Right lobe of liver (tissue), 6 donors: ENCODE measurements around the gene FBP1. TPM values are rescaled to one million over a fixed set of nuclear protein-coding genes. Genes with fewer than 3 reads are reported as not detected.

Experiments
- ATAC-seq, 4 donors: fragments of 200-7000 bp; cut with Tn5 transposase; one replicate each; pipeline ENCODE4 v1.9.1; 2020; ENCODE audit warnings: mild to moderate bottlenecking in 4 of 4, moderate library complexity in 4 of 4
- DNase-seq, 3 donors: peaks; one replicate each; pipeline ENCODE4 v3.0.0-alpha.2; 2020
- H3K27ac ChIP-seq, 3 donors: fragments of 200-600 bp; one replicate each; pipeline ENCODE4 v1.8.0; 2022
- H3K27me3 ChIP-seq, 2 donors: fragments of 200-600 bp; one replicate each; pipeline ENCODE4 v1.8.0; 2022
- H3K36me3 ChIP-seq, 4 donors: fragments of 200-600 bp; sonication (generic) in 1 of 4; one replicate each; pipeline versions ENCODE4 v1.5.1 to v1.8.0; 2017 to 2022; ENCODE audit warnings: control low read depth in 1 of 4
- H3K4me1 ChIP-seq, 4 donors: fragments of 200-600 bp; sonication (generic) in 1 of 4; one replicate each; pipeline versions ENCODE4 v1.5.1 to v1.8.0; 2017 to 2022; ENCODE audit warnings: control low read depth in 1 of 4
- H3K4me3 ChIP-seq, 3 donors: fragments of 200-600 bp; one replicate each; pipeline ENCODE4 v1.8.0; 2022
- H3K9me3 ChIP-seq, 4 donors: fragments of 200-600 bp; sonication (generic) in 1 of 4; one replicate each; pipeline versions ENCODE4 v1.5.1 to v1.8.0; 2017 to 2022; ENCODE audit warnings: control low read depth in 1 of 4
- POLR2A ChIP-seq: fragments of 450-650 bp; IDR thresholded peaks from one replicate; pipeline ENCODE4 v1.6.1; 2017; ENCODE audit warnings: antibody characterized with exemption, mild to moderate bottlenecking
- WGBS: methylation state at CpG from one replicate; pipeline ENCODE4 v1.1.6; 2018; ENCODE audit warnings: low coverage, low lambda C conversion rate; ENCODE audit not compliant: insufficient coverage; ENCODE audit errors: missing lambda C conversion rate; 5-methylcytosine and 5-hydroxymethylcytosine counted together
- intact Hi-C, 2 donors: fragments of 100-400 bp; cut with DNase I; formaldehyde crosslinking; loops; one replicate each; pipeline versions ENCODE4 v1.11.2 to v1.14.1; 2022
- total RNA-seq, 6 experiments: library from RNA; depleted of rRNA in 2 of 6; stranded (reverse); fragments of >200 nt in 2 of 6; fragmentation: NEBNext Ultra II Directional in 3 of 6; extraction: Animal tissue kit (Norgen Biotek cat#: 25700) in 3 of 6; gene quantifications; one replicate each; pipeline versions ENCODE4 v1.1.0 to v1.2.4, GENCODE V29; 2016 to 2023
- TF ChIP-seq, protein P1 (sequence below), 4 donors: fragments of 200-600 bp in 3 of 4; fragments of 450-650 bp in 1 of 4; IDR thresholded peaks; one replicate each; pipeline versions ENCODE4 v1.5.1 to v1.8.0; 2016 to 2022; ENCODE audit warnings: antibody characterized with exemption in 4 of 4, mild to moderate bottlenecking in 2 of 4
- donor health status: DM: no; HTN: yes; CAD: no.
- donor health status: DM: no; HTN: no; CAD: no.
- donor health status: DM: no; HTN: no; CAD: no.
- donor health status: DM: no; HTN: yes; CAD: no.
- donor health status: DM: no; HTN: yes; CAD: no.

FBP1 gene
- total RNA-seq, 6 experiments from 2014 or later, result 180 to 781 (median 384) TPM

DNA sequence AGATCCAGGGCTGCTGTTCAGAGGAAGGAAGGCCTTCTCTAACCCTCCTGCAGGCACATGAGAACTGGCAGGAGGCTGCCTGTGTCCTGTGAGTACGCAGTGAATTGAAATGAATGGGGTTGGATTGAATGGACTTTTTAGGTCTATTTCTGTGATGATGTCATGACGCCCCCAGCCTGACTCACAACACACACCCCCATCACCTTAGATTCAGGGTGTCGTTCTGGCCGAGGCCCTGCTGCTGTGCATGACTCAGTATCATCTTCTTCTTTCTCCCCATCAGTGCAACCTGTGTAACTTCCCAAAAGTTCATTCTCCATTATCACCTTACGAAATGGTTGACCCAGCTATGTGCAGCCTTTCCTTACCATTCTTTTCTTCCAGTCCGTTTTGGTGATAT, 79.1 kb downstream of the FBP1 start:
- intact Hi-C loops, result no loop called here
- Histone ChIP-seq H3K4me1 (no peaks in the 10 kb centered on the region), H3K27ac (no peak overlapping the region), H3K27me3 (no peaks in the 10 kb centered on the region), H3K4me3 (no peak overlapping the region), H3K9me3 (no peaks in the 10 kb centered on the region), H3K36me3 (no peaks in the 10 kb centered on the region)
- TF ChIP-seq, protein P1, sequence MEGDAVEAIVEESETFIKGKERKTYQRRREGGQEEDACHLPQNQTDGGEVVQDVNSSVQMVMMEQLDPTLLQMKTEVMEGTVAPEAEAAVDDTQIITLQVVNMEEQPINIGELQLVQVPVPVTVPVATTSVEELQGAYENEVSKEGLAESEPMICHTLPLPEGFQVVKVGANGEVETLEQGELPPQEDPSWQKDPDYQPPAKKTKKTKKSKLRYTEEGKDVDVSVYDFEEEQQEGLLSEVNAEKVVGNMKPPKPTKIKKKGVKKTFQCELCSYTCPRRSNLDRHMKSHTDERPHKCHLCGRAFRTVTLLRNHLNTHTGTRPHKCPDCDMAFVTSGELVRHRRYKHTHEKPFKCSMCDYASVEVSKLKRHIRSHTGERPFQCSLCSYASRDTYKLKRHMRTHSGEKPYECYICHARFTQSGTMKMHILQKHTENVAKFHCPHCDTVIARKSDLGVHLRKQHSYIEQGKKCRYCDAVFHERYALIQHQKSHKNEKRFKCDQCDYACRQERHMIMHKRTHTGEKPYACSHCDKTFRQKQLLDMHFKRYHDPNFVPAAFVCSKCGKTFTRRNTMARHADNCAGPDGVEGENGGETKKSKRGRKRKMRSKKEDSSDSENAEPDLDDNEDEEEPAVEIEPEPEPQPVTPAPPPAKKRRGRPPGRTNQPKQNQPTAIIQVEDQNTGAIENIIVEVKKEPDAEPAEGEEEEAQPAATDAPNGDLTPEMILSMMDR (IDR thresholded peaks at IDR 0.05), result no peak
- TF ChIP-seq POLR2A, result no peak
- ATAC-seq, result no peak
- DNase-seq, result no peak
- WGBS, result 88% methylated on average over 6 of the region's 6 CpGs

DNA sequence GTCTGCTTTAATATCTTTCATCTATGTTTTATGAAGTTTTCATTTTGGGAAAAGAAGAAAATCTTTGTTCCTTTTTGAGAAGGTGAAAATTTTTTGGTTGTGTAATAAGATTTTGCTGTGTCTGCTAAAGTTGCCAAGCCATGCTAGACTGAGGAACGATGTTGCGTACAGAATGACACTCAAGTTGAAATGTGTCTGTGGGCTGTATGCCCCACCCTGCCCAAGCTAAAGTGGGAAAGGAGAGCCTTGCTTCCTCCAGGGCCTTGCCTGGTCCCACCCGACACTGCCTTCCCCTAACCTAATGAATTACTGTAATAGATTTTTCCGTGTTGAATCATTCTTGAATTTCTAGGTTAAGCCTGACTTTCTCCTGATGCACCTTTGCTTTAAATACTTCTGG, 81.9 kb downstream of the FBP1 start:
- no peak for TF ChIP-seq POLR2A
- TF ChIP-seq, protein P1 (IDR thresholded peaks at IDR 0.05), result no peak
- Histone ChIP-seq H3K27ac (no peak overlapping the region), H3K27me3 (no peaks in the 10 kb centered on the region), H3K36me3 (no peaks in the 10 kb centered on the region), H3K4me1 (peaks cover 0 to 6% (median 3%) of the 10 kb centered on the region in 4 donors), H3K4me3 (no peak overlapping the region), H3K9me3 (no peaks in the 10 kb centered on the region)
- ATAC-seq (no peak), DNase-seq (no peak)
- 75% methylated on average over 4 of the region's 4 CpGs for WGBS
- intact Hi-C loops, result no loop called here

DNA sequence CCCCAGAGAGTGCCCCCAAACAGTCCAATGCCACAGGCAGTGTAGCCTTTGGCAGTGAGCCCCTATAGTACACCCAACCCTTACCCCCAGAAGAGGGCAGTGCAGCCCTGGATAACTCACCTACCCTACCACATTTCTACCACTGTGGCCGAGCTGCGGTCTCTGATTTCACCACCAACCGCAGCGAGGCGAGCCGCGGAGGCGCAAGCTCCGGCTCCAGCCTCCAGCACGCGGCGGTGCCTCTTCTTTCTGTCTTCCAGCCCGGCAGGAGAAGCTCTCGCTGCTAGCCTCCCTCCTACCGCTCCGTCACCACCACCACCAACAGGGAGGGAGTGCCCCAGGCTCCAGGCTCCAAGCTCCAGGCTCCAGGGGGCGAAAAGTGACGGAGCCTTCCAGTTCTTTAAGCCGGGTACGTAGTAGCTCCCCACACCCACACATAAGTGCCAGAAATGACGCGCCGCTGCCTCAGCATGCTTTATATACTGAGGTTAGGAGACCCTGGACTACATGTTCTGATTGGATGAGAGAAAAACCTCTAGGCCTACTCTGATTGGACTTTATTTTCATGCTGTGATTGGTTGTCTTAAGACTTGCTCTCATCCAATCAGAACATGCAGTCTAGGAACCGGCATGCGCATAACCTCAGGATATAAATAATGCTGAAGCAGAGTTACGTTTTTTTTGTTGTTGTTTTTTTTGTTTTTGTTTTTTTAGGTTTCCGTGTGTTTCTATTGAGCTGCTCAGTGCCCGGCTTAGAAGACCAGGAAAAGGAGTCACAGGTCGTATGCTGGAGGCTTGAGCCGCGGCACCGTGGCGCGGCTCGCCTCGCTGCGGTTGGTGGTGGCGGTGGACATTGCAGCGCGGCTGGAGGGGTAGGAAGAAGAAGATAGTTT, 84.6 kb downstream of the FBP1 start, which contains the start of gene PCAT7:
Gene PCAT7, plus strand, starts transcription at position 645 of the 893 bp plus-strand sequence.
- Histone ChIP-seq H3K9me3 (no peaks in the 10 kb centered on the region), H3K36me3 (no peaks in the 10 kb centered on the region), H3K27me3 (no peaks in the 10 kb centered on the region), H3K4me3 (peak within 1 kb of the TSS; percentile 51 to 71 (median 59)), H3K4me1 (peaks cover 0 to 6% (median 3%) of the 10 kb centered on the region in 4 donors), H3K27ac (peak within 1 kb of the TSS; percentile 69 to 89 (median 87))
- WGBS, result 56% methylated on average over 26 of the region's 40 CpGs
- intact Hi-C loops, result loop anchor here in 1 of 2 donors (5.0 kb wide), 1 partner anchor 48 kb away; no protein-coding TSS in a partner anchor
- TF ChIP-seq POLR2A, result peak; percentile 77
- TF ChIP-seq, protein P1 (IDR thresholded peaks at IDR 0.05), result peak; percentile 43 to 82 (median 53)
- peak; percentile 77 to 86 (median 78) for DNase-seq
- ATAC-seq, result peak; percentile 91 to 96 (median 93)

DNA sequence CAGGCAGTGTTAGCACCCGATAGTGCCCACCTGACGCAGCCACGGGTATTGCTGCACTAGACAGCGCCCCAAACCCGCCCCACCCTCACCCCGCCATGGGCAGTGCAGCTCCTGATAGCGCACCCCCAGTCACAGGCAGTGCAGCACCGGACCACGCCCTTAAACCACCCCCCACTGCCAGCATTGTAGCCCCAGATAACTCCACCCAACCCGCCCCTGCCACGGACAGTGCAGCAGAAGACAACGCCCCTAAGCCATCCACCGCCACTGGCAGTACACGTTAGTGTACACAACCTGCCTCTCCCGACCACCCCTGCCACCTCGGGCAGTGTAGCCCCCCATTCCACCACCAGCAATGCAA, 85.3 kb downstream of the FBP1 start:
- intact Hi-C loops, result loop anchor here in 1 of 2 donors (5.0 kb wide), 1 partner anchor 48 kb away; no protein-coding TSS in a partner anchor
- H3K9me3 ChIP-seq, result no peaks in the 10 kb centered on the region
- ATAC-seq (peak; percentile 40 to 68 (median 61)), DNase-seq (peak in 1 of 3 donors; percentile 54)
- 30% methylated on average over 10 of the region's 16 CpGs for WGBS
- no peak for TF ChIP-seq POLR2A
- TF ChIP-seq, protein P1 (IDR thresholded peaks at IDR 0.05), result no peak
- peak overlapping the region in 2 of 3 donors; percentile 87 to 89 for H3K27ac ChIP-seq
- peaks cover 0 to 6% (median 3%) of the 10 kb centered on the region in 4 donors for H3K4me1 ChIP-seq
- H3K4me3 ChIP-seq, result peak overlapping the region; percentile 51 to 71 (median 59)
- no peaks in the 10 kb centered on the region for H3K36me3 ChIP-seq
- no peaks in the 10 kb centered on the region for H3K27me3 ChIP-seq

Other genes starting within 250 kb of the FBP1 start
- gene PCAT7, start 84.4 kb downstream of the FBP1 start, total RNA-seq, result 1 to 10 TPM in 2 of 6 experiments, under 1 TPM in 4; 0.37 to 3.1 (median 0.96) TPM
- not detected for gene FBP2, start 45.7 kb downstream of the FBP1 start, total RNA-seq
- 100 to 1,000 TPM in 1 of 6 experiments, 10 to 100 TPM in 5; 36.6 to 110 (median 63.3) TPM for gene AOPEP, start 87.2 kb upstream of the FBP1 start, total RNA-seq